HEK293 (cell line): ENCODE data around the gene LPIN3.

Source experiments
- CTCF ChIA-PET: fragments of 350-600 bp; formaldehyde crosslinking; extraction: SDS; loops from one replicate; lab custom pipeline; 2021; ENCODE audit warnings: antibody characterized with exemption; lab: Yijun Ruan, JAX
- POLR2A ChIA-PET: fragments of 300-600 bp; formaldehyde crosslinking; extraction: SDS; loops from one replicate; lab custom pipeline; 2020; ENCODE audit warnings: antibody characterized with exemption, inconsistent platforms; lab: Yijun Ruan, JAX
- H3K27ac ChIP-seq: fragments of 200-500 bp; sonication (Bioruptor generic); 2 replicates; pipeline ENCODE4 v1.5.1; 2014; ENCODE audit warnings: low read depth, low read length, control low read depth, inconsistent platforms; ENCODE audit errors: extremely low read depth
- H3K36me3 ChIP-seq, 2 experiments: fragments of 200-500 bp in 1 of 2; sonication (Bioruptor generic) in 1 of 2; 1 replicate in 1 of 2; 2 replicates in 1 of 2; pipeline ENCODE4 v1.5.1; 2014 to 2017; ENCODE audit warnings: inconsistent platforms in 2 of 2, low read length in 2 of 2; ENCODE audit not compliant: control insufficient read depth in 2 of 2, insufficient read depth in 1 of 2
- H3K4me1 ChIP-seq: fragments of 200-500 bp; sonication (Bioruptor generic); 2 replicates; pipeline ENCODE4 v1.5.1; 2014; ENCODE audit warnings: mild to moderate bottlenecking, low read length, inconsistent platforms; ENCODE audit not compliant: control insufficient read depth, insufficient read depth
- H3K4me3 ChIP-seq: 2 replicates; pipeline ENCODE4 v1.5.1; 2011; ENCODE audit warnings: low read depth, mild to moderate bottlenecking, control low read depth, low read length, moderate library complexity
- H3K9me3 ChIP-seq: fragments of 200-500 bp; sonication (Bioruptor generic); 2 replicates; pipeline ENCODE4 v1.5.1; 2014; ENCODE audit warnings: low read depth, low read length, inconsistent platforms; ENCODE audit not compliant: control insufficient read depth, insufficient read depth
- GLIS2 ChIP-seq: fragments of 450-650 bp; formaldehyde crosslinking; IDR thresholded peaks from 2 replicates; pipeline ENCODE4 v1.5.1; 2016; ENCODE audit warnings: missing biosample characterization, missing genetic modification characterization
- KLF1 ChIP-seq: fragments of 450-650 bp; formaldehyde crosslinking; IDR thresholded peaks from 2 replicates; pipeline ENCODE4 v1.5.1; 2016; ENCODE audit warnings: missing biosample characterization, missing genetic modification characterization
- KLF7 ChIP-seq: fragments of 450-650 bp; formaldehyde crosslinking; IDR thresholded peaks from 2 replicates; pipeline ENCODE4 v1.5.1; 2016; ENCODE audit warnings: missing biosample characterization, missing genetic modification characterization, borderline replicate concordance
- PRDM2 ChIP-seq: fragments of 450-650 bp; formaldehyde crosslinking; IDR thresholded peaks from 2 replicates; pipeline ENCODE4 v1.5.1; 2016; ENCODE audit warnings: missing biosample characterization, missing genetic modification characterization, borderline replicate concordance
- PRDM4 ChIP-seq: fragments of 450-650 bp; formaldehyde crosslinking; IDR thresholded peaks from 2 replicates; pipeline ENCODE4 v1.5.1; 2017; ENCODE audit warnings: missing biosample characterization, missing genetic modification characterization
- SP2 ChIP-seq: fragments of 450-650 bp; formaldehyde crosslinking; IDR thresholded peaks from 2 replicates; pipeline ENCODE4 v1.5.1; 2016; ENCODE audit warnings: missing biosample characterization, missing genetic modification characterization
- TCF7L2 ChIP-seq: IDR thresholded peaks from 2 replicates; pipeline ENCODE4 v1.6.1; 2011; ENCODE audit warnings: low read depth, mild to moderate bottlenecking, inconsistent platforms, low read length, moderate library complexity, borderline replicate concordance
- ZBTB11 ChIP-seq: fragments of 450-650 bp; formaldehyde crosslinking; conservative IDR thresholded peaks from 2 replicates; pipeline ENCODE4 v1.5.1; 2016; ENCODE audit warnings: low read depth, missing biosample characterization, missing genetic modification characterization
- ZFP69B ChIP-seq: fragments of 450-650 bp; formaldehyde crosslinking; IDR thresholded peaks from 2 replicates; pipeline ENCODE4 v1.5.1; 2016; ENCODE audit warnings: missing biosample characterization, missing genetic modification characterization
- ZNF157 ChIP-seq: fragments of 450-650 bp; formaldehyde crosslinking; IDR thresholded peaks from 2 replicates; pipeline ENCODE4 v1.5.1; 2016; ENCODE audit warnings: missing biosample characterization, missing genetic modification characterization
- ZNF311 ChIP-seq: fragments of 450-650 bp; formaldehyde crosslinking; IDR thresholded peaks from 2 replicates; pipeline ENCODE4 v1.5.1; 2017; ENCODE audit warnings: missing biosample characterization, missing genetic modification characterization, borderline replicate concordance
- ZNF350 ChIP-seq: fragments of 450-650 bp; formaldehyde crosslinking; IDR thresholded peaks from 2 replicates; pipeline ENCODE4 v1.5.0; 2017; ENCODE audit warnings: missing biosample characterization, mild to moderate bottlenecking, missing genetic modification characterization
- ZNF394 ChIP-seq: fragments of 450-650 bp; formaldehyde crosslinking; IDR thresholded peaks from 2 replicates; pipeline ENCODE4 v1.5.1; 2016; ENCODE audit warnings: missing biosample characterization, missing genetic modification characterization, mild to moderate bottlenecking, moderate library complexity, borderline replicate concordance
- ZNF521 ChIP-seq: fragments of 450-650 bp; formaldehyde crosslinking; IDR thresholded peaks from 2 replicates; pipeline ENCODE4 v1.5.1; 2017; ENCODE audit warnings: missing biosample characterization, mild to moderate bottlenecking, missing genetic modification characterization
- ZNF529 ChIP-seq: fragments of 450-650 bp; formaldehyde crosslinking; IDR thresholded peaks from 2 replicates; pipeline ENCODE4 v1.5.1; 2017; ENCODE audit warnings: missing genetic modification characterization, missing biosample characterization; ENCODE audit not compliant: insufficient replicate concordance
- ZNF560 ChIP-seq: fragments of 450-650 bp; formaldehyde crosslinking; IDR thresholded peaks from 2 replicates; pipeline ENCODE4 v1.5.1; 2017; ENCODE audit warnings: missing biosample characterization, missing genetic modification characterization, borderline replicate concordance
- ZNF600 ChIP-seq: fragments of 450-650 bp; formaldehyde crosslinking; IDR thresholded peaks from 2 replicates; pipeline ENCODE4 v1.5.1; 2016; ENCODE audit warnings: missing biosample characterization, missing genetic modification characterization
- ZNF692 ChIP-seq: fragments of 450-650 bp; formaldehyde crosslinking; IDR thresholded peaks from 2 replicates; pipeline ENCODE4 v1.5.1; 2016; ENCODE audit warnings: missing biosample characterization, missing genetic modification characterization
- ZNF701 ChIP-seq: fragments of 450-650 bp; formaldehyde crosslinking; IDR thresholded peaks from 2 replicates; pipeline ENCODE4 v1.5.1; 2016; ENCODE audit warnings: missing biosample characterization, missing genetic modification characterization
- ZSCAN4 ChIP-seq: fragments of 450-650 bp; formaldehyde crosslinking; IDR thresholded peaks from 2 replicates; pipeline ENCODE4 v1.5.1; 2017; ENCODE audit warnings: missing biosample characterization, missing genetic modification characterization
- ZXDB ChIP-seq: fragments of 450-650 bp; formaldehyde crosslinking; IDR thresholded peaks from 2 replicates; pipeline ENCODE4 v1.5.1; 2016; ENCODE audit warnings: missing biosample characterization, missing genetic modification characterization

LPIN3 gene

GRCh38 chr20:41408156-41408794 lies 67.7 kb downstream of the LPIN3 start:
- POLR2A ChIA-PET, result no interaction called here
- no peak overlapping the region for H3K4me3 ChIP-seq
- H3K27ac ChIP-seq, result no peak overlapping the region
- H3K36me3 ChIP-seq, result peaks cover 0 to 97% of the 10 kb centered on the region in 2 experiments; a peak in 1 of 3 replicates
- H3K9me3 ChIP-seq, result no peaks in the 10 kb centered on the region
- TF ChIP-seq GLIS2 (no peak), ZNF560 (no peak), ZBTB11 (tag by site-specific recombination) (no peak), ZNF350 (no peak), TCF7L2 (no peak), ZNF701 (tag by site-specific recombination) (no peak), ZNF529 (no peak), ZNF394 (no peak), ZFP69B (tag by site-specific recombination) (no peak)
- TF ChIP-seq, all 188 proteins: peak for 0
- CTCF ChIA-PET, result no interaction called here
- no peaks in the 10 kb centered on the region for H3K4me1 ChIP-seq

- H3K4me1 ChIP-seq, result no peaks in the 10 kb centered on the region
- peaks cover 0 to 98% of the 10 kb centered on the region in 2 experiments; a peak in 1 of 3 replicates for H3K36me3 ChIP-seq
- no peak overlapping the region for H3K27ac ChIP-seq
- POLR2A ChIA-PET, result no interaction called here
- no peaks in the 10 kb centered on the region for H3K9me3 ChIP-seq
- H3K4me3 ChIP-seq, result no peak overlapping the region
- CTCF ChIA-PET, result no interaction called here
- TF ChIP-seq ZNF521 (tag by site-specific recombination) (no peak), ZNF311 (no peak), SP2 (tag by site-specific recombination) (no peak), ZXDB (tag by site-specific recombination) (no peak), ZSCAN4 (tag by site-specific recombination) (no peak), ZNF157 (no peak), ZNF692 (tag by site-specific recombination) (no peak), PRDM2 (tag by site-specific recombination) (no peak), ZNF600 (no peak), KLF1 (no peak), PRDM4 (tag by site-specific recombination) (no peak), KLF7 (tag by site-specific recombination) (no peak)
Observed at GRCh38 chr20:41408986-41409385, 68.4 kb downstream of the LPIN3 start.
